Measurements from ENCODE around the gene LSM3. TPM values are rescaled to one million over a fixed set of nuclear protein-coding genes. Genes with fewer than 3 reads are reported as not detected.

Gene LSM3
- total RNA-seq, 1 experiment from 2014 or later = 10.2 TPM

DNA sequence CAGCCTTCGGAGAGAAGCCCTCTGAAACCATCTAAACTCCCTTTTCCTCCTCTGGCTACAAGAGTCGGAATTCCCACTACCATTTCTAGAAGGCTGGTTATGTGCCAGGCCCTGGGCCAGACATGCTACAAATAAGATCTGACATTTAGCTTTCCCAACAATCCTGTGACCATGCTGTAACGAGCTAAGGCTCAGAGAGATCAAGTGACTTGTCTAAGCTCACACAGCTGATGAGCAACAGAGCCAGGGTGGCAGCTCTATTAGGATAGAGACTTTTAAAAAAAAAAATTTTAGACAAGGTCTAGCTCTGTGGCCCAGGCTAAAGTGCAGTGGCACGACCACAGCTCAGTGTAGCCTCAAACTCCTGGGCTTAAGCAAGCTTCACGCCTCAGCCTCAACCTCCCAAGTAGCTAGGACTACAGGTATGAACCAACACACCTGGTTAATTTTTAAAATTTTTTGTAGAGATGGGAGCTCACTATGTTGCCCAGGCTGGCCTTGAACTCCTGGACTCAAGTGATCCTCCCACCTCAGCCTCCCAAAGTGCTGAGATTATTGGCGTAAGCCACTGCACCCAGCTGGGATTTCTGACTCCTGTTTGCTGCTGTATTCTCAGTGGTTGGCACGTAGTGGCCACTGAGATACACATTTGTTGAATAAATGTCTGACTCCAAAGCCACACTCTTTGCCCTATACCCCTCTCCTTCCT, 34.6 kb downstream of the LSM3 start:
- no peaks in the 10 kb centered on the region for H3K9me3 Mint-ChIP-seq (ENCODE audit: unreplicated experiment)
- no peaks in the 10 kb centered on the region for H3K4me1 Mint-ChIP-seq (ENCODE audit: insufficient read depth, unreplicated experiment)

DNA sequence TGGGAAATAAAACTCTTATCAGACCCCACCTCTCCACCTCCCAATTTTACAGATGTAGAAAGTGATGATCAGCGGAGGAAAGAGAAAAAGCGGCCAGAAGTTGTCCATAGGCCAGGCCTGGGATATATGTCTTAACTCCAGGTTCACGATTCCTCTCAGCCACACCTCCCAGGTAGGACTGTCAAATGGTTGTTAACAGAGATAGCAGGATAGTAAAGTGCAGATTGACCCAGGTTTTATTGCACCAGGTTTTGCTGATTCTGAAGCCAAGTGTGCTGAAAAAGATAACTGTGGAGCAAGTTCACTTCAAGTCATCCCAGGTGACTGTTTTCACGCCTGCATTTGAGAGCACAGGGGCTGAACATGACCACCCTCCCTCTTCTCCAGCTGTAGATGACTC, 36.1 kb downstream of the LSM3 start:
- Mint-ChIP-seq H3K27me3 (ENCODE audit: insufficient read depth, unreplicated experiment) (no peaks in the 10 kb centered on the region), H3K27ac (ENCODE audit: low read depth, unreplicated experiment) (no peak overlapping the region), H3K4me1 (ENCODE audit: insufficient read depth, unreplicated experiment) (no peaks in the 10 kb centered on the region), H3K9me3 (ENCODE audit: unreplicated experiment) (peaks cover under 1% of the 10 kb centered on the region), H3K4me3 (ENCODE audit: unreplicated experiment) (no peak overlapping the region), H3K36me3 (ENCODE audit: insufficient read depth, unreplicated experiment) (peaks cover 7% of the 10 kb centered on the region)
- ChIA-PET CTCF (interaction anchor here (0.7 to 1.1 kb wide), 3 partner anchors 11 to 254 kb away, joined by 3 to 5 read pairs (median 4); no protein-coding TSS in a partner anchor), POLR2A (interaction anchor here (0.7 kb wide), 1 partner anchor 293 kb away, joined by 3 read pairs; no protein-coding TSS in a partner anchor)
- intact Hi-C loops (cut with micrococcal nuclease) = no loop called here
- TF ChIP-seq, protein P1, sequence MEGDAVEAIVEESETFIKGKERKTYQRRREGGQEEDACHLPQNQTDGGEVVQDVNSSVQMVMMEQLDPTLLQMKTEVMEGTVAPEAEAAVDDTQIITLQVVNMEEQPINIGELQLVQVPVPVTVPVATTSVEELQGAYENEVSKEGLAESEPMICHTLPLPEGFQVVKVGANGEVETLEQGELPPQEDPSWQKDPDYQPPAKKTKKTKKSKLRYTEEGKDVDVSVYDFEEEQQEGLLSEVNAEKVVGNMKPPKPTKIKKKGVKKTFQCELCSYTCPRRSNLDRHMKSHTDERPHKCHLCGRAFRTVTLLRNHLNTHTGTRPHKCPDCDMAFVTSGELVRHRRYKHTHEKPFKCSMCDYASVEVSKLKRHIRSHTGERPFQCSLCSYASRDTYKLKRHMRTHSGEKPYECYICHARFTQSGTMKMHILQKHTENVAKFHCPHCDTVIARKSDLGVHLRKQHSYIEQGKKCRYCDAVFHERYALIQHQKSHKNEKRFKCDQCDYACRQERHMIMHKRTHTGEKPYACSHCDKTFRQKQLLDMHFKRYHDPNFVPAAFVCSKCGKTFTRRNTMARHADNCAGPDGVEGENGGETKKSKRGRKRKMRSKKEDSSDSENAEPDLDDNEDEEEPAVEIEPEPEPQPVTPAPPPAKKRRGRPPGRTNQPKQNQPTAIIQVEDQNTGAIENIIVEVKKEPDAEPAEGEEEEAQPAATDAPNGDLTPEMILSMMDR (IDR thresholded peaks at IDR 0.05; ENCODE audit: unreplicated experiment) = no peak
- no peak for DNase-seq (ENCODE audit: unreplicated experiment)
- no TSS peak for BruUV-seq (replicated peaks)

More for the DNA sequence above, 34.6 kb downstream of the LSM3 start:
- Mint-ChIP-seq H3K27ac (ENCODE audit: low read depth, unreplicated experiment) (no peak overlapping the region), H3K4me3 (ENCODE audit: unreplicated experiment) (no peak overlapping the region), H3K27me3 (ENCODE audit: insufficient read depth, unreplicated experiment) (no peaks in the 10 kb centered on the region), H3K36me3 (ENCODE audit: insufficient read depth, unreplicated experiment) (peaks cover 7% of the 10 kb centered on the region)
- CTCF ChIA-PET = interaction anchor here (1.6 to 2.9 kb wide), 5 partner anchors 9 to 254 kb away, joined by 5 to 45 read pairs (median 8); no protein-coding TSS in a partner anchor
- DNase-seq (ENCODE audit: unreplicated experiment) = no peak
- BruUV-seq (replicated peaks) = no TSS peak
- TF ChIP-seq, protein P1 (IDR thresholded peaks at IDR 0.05; ENCODE audit: unreplicated experiment) = no peak
- POLR2A ChIA-PET = interaction anchor here (1.2 kb wide), 1 partner anchor 15 kb away, joined by 4 read pairs; no protein-coding TSS in a partner anchor
- intact Hi-C loops (cut with micrococcal nuclease) = no loop called here

- BruUV-seq (replicated peaks) = no TSS peak
- H3K27ac Mint-ChIP-seq (ENCODE audit: low read depth, unreplicated experiment) = no peak overlapping the region
- TF ChIP-seq, protein P1 (IDR thresholded peaks at IDR 0.05; ENCODE audit: unreplicated experiment) = no peak
- intact Hi-C loops (cut with micrococcal nuclease) = no loop called here
- DNase-seq (ENCODE audit: unreplicated experiment) = no peak
- ChIA-PET POLR2A (interaction anchor here (0.6 kb wide), 1 partner anchor 103 kb away, joined by 3 read pairs; no protein-coding TSS in a partner anchor), CTCF (interaction anchor here (1.2 kb wide), 1 partner anchor 12 kb away, joined by 5 read pairs; no protein-coding TSS in a partner anchor)
- no peaks in the 10 kb centered on the region for H3K4me1 Mint-ChIP-seq (ENCODE audit: insufficient read depth, unreplicated experiment)
- peaks cover 14% of the 10 kb centered on the region for H3K9me3 Mint-ChIP-seq (ENCODE audit: unreplicated experiment)
- H3K36me3 Mint-ChIP-seq (ENCODE audit: insufficient read depth, unreplicated experiment) = peaks cover 6% of the 10 kb centered on the region
- no peaks in the 10 kb centered on the region for H3K27me3 Mint-ChIP-seq (ENCODE audit: insufficient read depth, unreplicated experiment)
- no peak overlapping the region for H3K4me3 Mint-ChIP-seq (ENCODE audit: unreplicated experiment)
Observed at GRCh38 chr3:14216257-14217048, 37.8 kb downstream of the LSM3 start.

DNA sequence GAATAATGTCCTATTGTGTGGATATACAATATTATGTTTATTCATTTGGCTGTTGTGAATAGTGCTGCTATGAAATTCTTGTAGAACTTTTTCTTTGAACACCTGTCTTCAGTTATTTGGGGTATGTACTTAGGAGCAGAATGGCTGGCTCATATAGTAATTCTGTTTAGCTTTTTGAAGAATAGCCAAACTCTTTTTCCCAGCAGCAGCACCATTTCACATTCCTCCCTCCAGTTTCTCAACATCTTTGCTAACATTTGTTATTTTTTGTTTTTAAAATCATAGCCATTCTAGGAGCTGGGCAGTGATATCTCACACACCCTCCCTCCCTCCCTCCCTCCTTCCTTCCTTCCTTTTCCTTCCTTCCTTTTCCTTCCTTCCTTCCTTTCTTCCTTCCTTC, 39.7 kb downstream of the LSM3 start:
- no peak overlapping the region for H3K4me3 Mint-ChIP-seq (ENCODE audit: unreplicated experiment)

More for the DNA sequence above, 39.7 kb downstream of the LSM3 start:
- intact Hi-C loops (cut with micrococcal nuclease) = no loop called here
- peaks cover 27% of the 10 kb centered on the region for H3K9me3 Mint-ChIP-seq (ENCODE audit: unreplicated experiment)
- ChIA-PET CTCF (interaction anchor here (0.6 to 0.8 kb wide), 2 partner anchors 15 to 250 kb away, joined by 4 read pairs; no protein-coding TSS in a partner anchor), POLR2A (no interaction called here)
- no peaks in the 10 kb centered on the region for H3K27me3 Mint-ChIP-seq (ENCODE audit: insufficient read depth, unreplicated experiment)
- no TSS peak for BruUV-seq (replicated peaks)
- H3K4me1 Mint-ChIP-seq (ENCODE audit: insufficient read depth, unreplicated experiment) = no peaks in the 10 kb centered on the region
- H3K27ac Mint-ChIP-seq (ENCODE audit: low read depth, unreplicated experiment) = no peak overlapping the region
- no peak for DNase-seq (ENCODE audit: unreplicated experiment)
- peaks cover 6% of the 10 kb centered on the region for H3K36me3 Mint-ChIP-seq (ENCODE audit: insufficient read depth, unreplicated experiment)
- TF ChIP-seq, protein P1 (IDR thresholded peaks at IDR 0.05; ENCODE audit: unreplicated experiment) = no peak

All from MCF 10A (cell line).